Measurements from ENCODE around the gene UBXN4. TPM values are rescaled to one million over a fixed set of nuclear protein-coding genes. Genes with fewer than 3 reads are reported as not detected.

UBXN4 gene
- total RNA-seq, 5 donors from 2014 or later (not counting 1 experiment from before 2014, with no cell fraction given), result 96.6 to 140 (median 121) TPM

Other genes with a start within 250 kb of the UBXN4 start
- gene ZRANB3, start 210.6 kb upstream of the UBXN4 start, total RNA-seq, result 1 to 10 TPM; 3.3 to 8.6 (median 5.3) TPM
- 10 to 100 TPM; 38.4 to 44.8 (median 41.9) TPM for gene R3HDM1, start 210.4 kb upstream of the UBXN4 start, total RNA-seq
- under 1 TPM; 0.03 to 0.26 (median 0.10) TPM for gene LCT, start 95.3 kb downstream of the UBXN4 start, total RNA-seq
- 10 to 100 TPM; 20.8 to 29.2 (median 26.1) TPM for gene MCM6, start 134.6 kb downstream of the UBXN4 start, total RNA-seq
- gene DARS1, start 243.8 kb downstream of the UBXN4 start, total RNA-seq, result 10 to 100 TPM; 48.2 to 77.4 (median 69.4) TPM